GM19455 (cell line): Measurements from ENCODE around the gene CAV3.

Source experiments
- ATAC-seq: cut with Tn5 transposase; IDR thresholded peaks from one replicate; pipeline ENCODE4 v1.9.1; 2021; ENCODE audit not compliant: unreplicated experiment

The CAV3 gene

GRCh38 chr3:8790529-8790928 lies 56.9 kb downstream of the CAV3 start:
- no peak for ATAC-seq

- no peak for ATAC-seq
These were observed 59.6 kb downstream of the CAV3 start for GRCh38 chr3:8793242-8793641.

- ATAC-seq = no peak
These were observed 60.6 kb downstream of the CAV3 start for GRCh38 chr3:8794247-8794646.
